HCT116 (cell line): ENCODE data around the gene CD244.
"Not testable (repeated sequence)": the region's sequence is repeated elsewhere in the genome, so short reads cannot be mapped to it uniquely, and the experiment has no call there.

ENCODE experiments used
- ELF1 ChIP-seq: IDR thresholded peaks from 2 replicates; pipeline ENCODE4 v1.6.1; 2012; ENCODE audit warnings: low read depth, borderline replicate concordance
- EZH2 ChIP-seq: fragments of 200-600 bp; sonication (generic); IDR thresholded peaks from 2 replicates; pipeline ENCODE4 v1.6.1; 2017; ENCODE audit warnings: antibody characterized with exemption, mixed run types
- POLR2A ChIP-seq: IDR thresholded peaks from 2 replicates; pipeline ENCODE4 v1.7.0; 2011; ENCODE audit warnings: borderline replicate concordance; ENCODE audit not compliant: insufficient read depth, insufficient read length; ENCODE audit errors: extremely low read depth
- POLR2AphosphoS5 ChIP-seq: IDR thresholded peaks from 2 replicates; pipeline ENCODE4 v1.6.1; 2011; ENCODE audit warnings: mild to moderate bottlenecking, low read depth, low read length, moderate library complexity
- RAD21 ChIP-seq: IDR thresholded peaks from 2 replicates; pipeline ENCODE4 v1.6.1; 2012; ENCODE audit warnings: low read depth, mild to moderate bottlenecking
- SIN3A ChIP-seq: IDR thresholded peaks from 2 replicates; pipeline ENCODE4 v1.6.1; 2012; ENCODE audit warnings: low read depth
- SP1 ChIP-seq: IDR thresholded peaks from 2 replicates; pipeline ENCODE4 v1.6.1; 2012; ENCODE audit warnings: low read depth
- YY1 ChIP-seq: IDR thresholded peaks from 2 replicates; pipeline ENCODE4 v1.6.1; 2011; ENCODE audit warnings: low read length, low read depth, moderate library complexity, mild to moderate bottlenecking; ENCODE audit not compliant: insufficient replicate concordance; ENCODE audit errors: extremely low read depth
- ZNF274 ChIP-seq: fragments of 200-500 bp; sonication (Bioruptor generic); IDR thresholded peaks from 2 replicates; pipeline ENCODE4 v1.6.1; 2014; ENCODE audit warnings: mild to moderate bottlenecking, low read depth, low read length, inconsistent platforms
- TF ChIP-seq, protein P1 (sequence below), 3 experiments: fragments of 200-600 bp in 1 of 3; sonication (generic) in 1 of 3; IDR thresholded peaks in 2 of 3; conservative IDR thresholded peaks in 1 of 3; 2 replicates each; pipeline ENCODE4 v1.5.1; 2012 to 2017; ENCODE audit warnings: low read depth in 2 of 3, low read length in 2 of 3, antibody characterized with exemption in 1 of 3, borderline replicate concordance in 1 of 3, control low read depth in 1 of 3, mild to moderate bottlenecking in 1 of 3, mixed read lengths in 1 of 3, mixed run types in 1 of 3, moderate library complexity in 1 of 3; ENCODE audit not compliant: insufficient read depth in 1 of 3
- TF ChIP-seq, protein P2 (sequence below): IDR thresholded peaks from 2 replicates; pipeline ENCODE4 v1.6.1; 2011; ENCODE audit warnings: mild to moderate bottlenecking, low read length, moderate library complexity; ENCODE audit not compliant: insufficient replicate concordance; ENCODE audit errors: extremely low read depth

DNA sequence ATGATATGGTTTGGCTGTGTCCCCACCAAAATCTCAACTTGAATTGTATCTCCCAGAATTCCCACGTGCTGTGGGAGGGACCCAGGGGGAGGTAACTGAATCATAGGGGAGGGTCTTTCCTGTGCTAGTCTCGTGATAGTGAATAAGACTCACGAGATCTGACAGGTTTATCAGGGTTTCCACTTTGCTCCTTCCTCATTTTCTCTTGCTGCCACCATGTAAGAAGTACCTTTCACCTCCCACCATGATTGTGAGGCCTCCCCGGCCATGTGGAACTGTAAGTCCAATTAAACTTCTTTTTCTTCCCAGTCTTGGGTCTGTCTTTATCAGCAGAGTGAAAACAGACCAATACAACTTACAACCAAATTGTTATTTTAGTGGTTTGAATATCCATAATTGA, 5.0 kb upstream of the CD244 start:
- not testable (repeated sequence) for TF ChIP-seq YY1, ZNF274, RAD21, POLR2AphosphoS5, POLR2A, EZH2, SP1, ELF1, SIN3A
- TF ChIP-seq, protein P1, sequence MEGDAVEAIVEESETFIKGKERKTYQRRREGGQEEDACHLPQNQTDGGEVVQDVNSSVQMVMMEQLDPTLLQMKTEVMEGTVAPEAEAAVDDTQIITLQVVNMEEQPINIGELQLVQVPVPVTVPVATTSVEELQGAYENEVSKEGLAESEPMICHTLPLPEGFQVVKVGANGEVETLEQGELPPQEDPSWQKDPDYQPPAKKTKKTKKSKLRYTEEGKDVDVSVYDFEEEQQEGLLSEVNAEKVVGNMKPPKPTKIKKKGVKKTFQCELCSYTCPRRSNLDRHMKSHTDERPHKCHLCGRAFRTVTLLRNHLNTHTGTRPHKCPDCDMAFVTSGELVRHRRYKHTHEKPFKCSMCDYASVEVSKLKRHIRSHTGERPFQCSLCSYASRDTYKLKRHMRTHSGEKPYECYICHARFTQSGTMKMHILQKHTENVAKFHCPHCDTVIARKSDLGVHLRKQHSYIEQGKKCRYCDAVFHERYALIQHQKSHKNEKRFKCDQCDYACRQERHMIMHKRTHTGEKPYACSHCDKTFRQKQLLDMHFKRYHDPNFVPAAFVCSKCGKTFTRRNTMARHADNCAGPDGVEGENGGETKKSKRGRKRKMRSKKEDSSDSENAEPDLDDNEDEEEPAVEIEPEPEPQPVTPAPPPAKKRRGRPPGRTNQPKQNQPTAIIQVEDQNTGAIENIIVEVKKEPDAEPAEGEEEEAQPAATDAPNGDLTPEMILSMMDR (IDR thresholded peaks at IDR 0.05 in 2 of 3, conservative IDR thresholded peaks at IDR 0.05 in 1 of 3; ENCODE audit: borderline replicate concordance in 1 of 3, insufficient read depth in 1 of 3, low read depth in 2 of 3, low read length in 2 of 3), result not testable (repeated sequence)
- TF ChIP-seq, protein P2, sequence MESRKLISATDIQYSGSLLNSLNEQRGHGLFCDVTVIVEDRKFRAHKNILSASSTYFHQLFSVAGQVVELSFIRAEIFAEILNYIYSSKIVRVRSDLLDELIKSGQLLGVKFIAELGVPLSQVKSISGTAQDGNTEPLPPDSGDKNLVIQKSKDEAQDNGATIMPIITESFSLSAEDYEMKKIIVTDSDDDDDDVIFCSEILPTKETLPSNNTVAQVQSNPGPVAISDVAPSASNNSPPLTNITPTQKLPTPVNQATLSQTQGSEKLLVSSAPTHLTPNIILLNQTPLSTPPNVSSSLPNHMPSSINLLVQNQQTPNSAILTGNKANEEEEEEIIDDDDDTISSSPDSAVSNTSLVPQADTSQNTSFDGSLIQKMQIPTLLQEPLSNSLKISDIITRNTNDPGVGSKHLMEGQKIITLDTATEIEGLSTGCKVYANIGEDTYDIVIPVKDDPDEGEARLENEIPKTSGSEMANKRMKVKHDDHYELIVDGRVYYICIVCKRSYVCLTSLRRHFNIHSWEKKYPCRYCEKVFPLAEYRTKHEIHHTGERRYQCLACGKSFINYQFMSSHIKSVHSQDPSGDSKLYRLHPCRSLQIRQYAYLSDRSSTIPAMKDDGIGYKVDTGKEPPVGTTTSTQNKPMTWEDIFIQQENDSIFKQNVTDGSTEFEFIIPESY, result not testable (repeated sequence)
